Measurements from ENCODE around the gene PADI4. TPM values are rescaled to one million over a fixed set of nuclear protein-coding genes. Genes with fewer than 3 reads are reported as not detected.
A peak's percentile ranks its signal among the peaks of the same experiment; 100 is the strongest.

The PADI4 gene
- total and polyA plus RNA-seq, 2 experiments from 2014 or later = 0.45 to 0.52 TPM

GRCh38 chr1:17403081-17403480, 95.1 kb downstream of the PADI4 start (continued):
- TF ChIP-seq ZNF331 (CRISPR knock-in tag; IDR thresholded peaks at IDR 0.05; ENCODE audit: low read depth) (no peak), CTCF (conservative IDR thresholded peaks at IDR 0.05; ENCODE audit: low read depth in 2 of 2) (no peak), EZH2 (IDR thresholded peaks at IDR 0.05; ENCODE audit: low read depth, unreplicated experiment) (no peak), NANOG (IDR thresholded peaks at IDR 0.05; ENCODE audit: borderline replicate concordance) (no peak), ETS1 (IDR thresholded peaks at IDR 0.05) (no peak), EZH2phosphoT487 (IDR thresholded peaks at IDR 0.05; ENCODE audit: unreplicated experiment) (no peak), CREB1 (CRISPR knock-in tag; IDR thresholded peaks at IDR 0.05; ENCODE audit: low read depth) (no peak)

GRCh38 chr1:17404034-17404684, 96.2 kb downstream of the PADI4 start:
- Histone ChIP-seq H3K79me2 (replicated peaks; ENCODE audit: insufficient read depth) (no peaks in the 10 kb centered on the region), H3K4me2 (0 out of 2 replicates have a peak overlapping the region, but pooled peaks have one; percentile 48), H3K27ac (ENCODE audit: low read depth) (peak overlapping the region; percentile 80), H3K9me2 (ENCODE audit: insufficient read depth) (no peaks in the 10 kb centered on the region), H3K27me3 (ENCODE audit: insufficient read depth) (no peaks in the 10 kb centered on the region), H3F3A (replicated peaks; ENCODE audit: low read depth) (peaks cover 56% of the 10 kb centered on the region), H4K20me1 (replicated peaks; ENCODE audit: insufficient read depth) (no peaks in the 10 kb centered on the region; the same call in 1 of the 2 replicates), H3K4me3 (no peak overlapping the region), H3K36me3 (ENCODE audit: insufficient read depth) (peaks cover 16% of the 10 kb centered on the region), H3K4me1 (ENCODE audit: insufficient read depth) (peaks cover 3% of the 10 kb centered on the region; the same call in 1 of the 2 replicates), H2AFZ (no peak overlapping the region)
- ATAC-seq (peak; percentile 10), DNase-seq (ENCODE audit: low spot score) (no peak)
- TF ChIP-seq STAT1 (IDR thresholded peaks at IDR 0.05; ENCODE audit: unreplicated experiment) (no peak), NANOG (IDR thresholded peaks at IDR 0.05; ENCODE audit: borderline replicate concordance) (no peak), ZNF331 (CRISPR knock-in tag; IDR thresholded peaks at IDR 0.05; ENCODE audit: low read depth) (no peak), POLR2AphosphoS5 (IDR thresholded peaks at IDR 0.05; ENCODE audit: low read depth) (no peak), CTCF (conservative IDR thresholded peaks at IDR 0.05; ENCODE audit: low read depth in 2 of 2) (no peak)
- no peak overlapping the region for H3K4me3 Mint-ChIP-seq
- H3K4me1 Mint-ChIP-seq = peaks cover 57% of the 10 kb centered on the region
- peaks cover 3% of the 10 kb centered on the region; the same call in 2 of the 3 replicates for H3K9me3 Mint-ChIP-seq
- H3K36me3 Mint-ChIP-seq (ENCODE audit: low read depth) = peaks cover 41% of the 10 kb centered on the region
- no peak overlapping the region for H3K27ac Mint-ChIP-seq
- peaks cover 42% of the 10 kb centered on the region for H3K27me3 Mint-ChIP-seq (ENCODE audit: insufficient read depth, low read depth, poor library complexity)

All from GM23338 (cell line).